RKO (cell line): ENCODE results near the gene CPEB3.
"Not testable (repeated sequence)": the region's sequence is repeated elsewhere in the genome, so short reads cannot be mapped to it uniquely, and the experiment has no call there.

Experiments used
- DNase-seq: peaks from one replicate; pipeline ENCODE4 v3.0.0-alpha.2; 2016; ENCODE audit warnings: low spot score

Gene CPEB3

GRCh38 chr10:92290837-92291615 is at the start of gene CPEB3, which contains the start of gene MARCHF5:
Gene CPEB3, minus strand, starts transcription at chr10:92291078. Its CDS starts 50,728 bp downstream, at chr10:92240350.
Gene MARCHF5, plus strand, starts transcription at chr10:92291167. Its CDS starts 328 bp downstream, at chr10:92291495.
- DNase-seq = peak; percentile 95

GRCh38 chr10:92329927-92330326 is 39.0 kb upstream of the CPEB3 start:
- not testable (repeated sequence) for DNase-seq

- no peak for DNase-seq
Observed at GRCh38 chr10:92328993-92329392, 38.1 kb upstream of the CPEB3 start.

GRCh38 chr10:92327445-92328433 is 36.9 kb upstream of the CPEB3 start:
- no peak for DNase-seq

- no peak for DNase-seq
Observed at GRCh38 chr10:92323079-92323478, 32.2 kb upstream of the CPEB3 start.

GRCh38 chr10:92316610-92317009 is 25.7 kb upstream of the CPEB3 start:
- DNase-seq = no peak

GRCh38 chr10:92313750-92314149 is 22.9 kb upstream of the CPEB3 start:
- no peak for DNase-seq

GRCh38 chr10:92309272-92309671 is 18.4 kb upstream of the CPEB3 start:
- DNase-seq = no peak

GRCh38 chr10:92305133-92306072 is 14.5 kb upstream of the CPEB3 start:
- no peak for DNase-seq

- DNase-seq = no peak
Observed at GRCh38 chr10:92304061-92304460, 13.2 kb upstream of the CPEB3 start.

GRCh38 chr10:92303096-92303495 is 12.2 kb upstream of the CPEB3 start:
- DNase-seq = no peak

- DNase-seq = no peak
Observed at GRCh38 chr10:92298487-92298886, 7.6 kb upstream of the CPEB3 start.

- DNase-seq = peak; percentile 72
Observed at GRCh38 chr10:92291921-92292845, 1.3 kb upstream of the CPEB3 start.

GRCh38 chr10:92291616-92291865 is 663 bp upstream of the CPEB3 start:
- DNase-seq = peak; percentile 41

GRCh38 chr10:92290076-92290836 is 622 bp downstream of the CPEB3 start:
- peak; percentile 65 for DNase-seq

- DNase-seq = no peak
Observed at GRCh38 chr10:92284112-92284704, 6.7 kb downstream of the CPEB3 start.

- no peak for DNase-seq
Observed at GRCh38 chr10:92278996-92279696, 11.7 kb downstream of the CPEB3 start.

GRCh38 chr10:92274071-92274470 is 16.8 kb downstream of the CPEB3 start:
- no peak for DNase-seq

GRCh38 chr10:92268748-92269147 is 22.1 kb downstream of the CPEB3 start:
- DNase-seq = no peak
